DMS114 treated with DMSO at 0.1 percent for 48 hours (cell line): Measurements from ENCODE around the gene RNF157.
A peak's percentile ranks its signal among the peaks of the same experiment; 100 is the strongest.
"Not testable (repeated sequence)": the region's sequence is repeated elsewhere in the genome, so short reads cannot be mapped to it uniquely, and the experiment has no call there.

Source experiments
- DNase-seq: peaks from one replicate; lab custom pipeline; 2025; ENCODE audit not compliant: unreplicated experiment; lab: John Stamatoyannopoulos, UW

RNF157 gene

GRCh38 chr17:76270770-76271668, 30.7 kb upstream of the RNF157 start:
- DNase-seq, result no peak

GRCh38 chr17:76270127-76270592, 29.9 kb upstream of the RNF157 start:
- no peak for DNase-seq

GRCh38 chr17:76268991-76269981, 29.0 kb upstream of the RNF157 start:
- DNase-seq, result no peak

GRCh38 chr17:76268015-76268749, 27.9 kb upstream of the RNF157 start:
- DNase-seq, result no peak

- not testable (repeated sequence) for DNase-seq
These were observed 27.3 kb upstream of the RNF157 start for GRCh38 chr17:76267581-76268001.

GRCh38 chr17:76267051-76267576, 26.8 kb upstream of the RNF157 start:
- DNase-seq, result no peak

- no peak for DNase-seq
These were observed 26.1 kb upstream of the RNF157 start for GRCh38 chr17:76266244-76266938.

GRCh38 chr17:76265624-76266243, 25.4 kb upstream of the RNF157 start:
- no peak for DNase-seq

GRCh38 chr17:76264755-76265623, 24.7 kb upstream of the RNF157 start, which contains the start of gene UBALD2:
TSS of gene UBALD2 (plus strand) at chr17:76265348. CDS start at chr17:76265506, 158 bp downstream.
- peak; percentile 94 for DNase-seq

- no peak for DNase-seq
These were observed 24.1 kb upstream of the RNF157 start for GRCh38 chr17:76264425-76264754.

- no peak for DNase-seq
These were observed 23.6 kb upstream of the RNF157 start for GRCh38 chr17:76263896-76264295.

- no peak for DNase-seq
These were observed 22.5 kb upstream of the RNF157 start for GRCh38 chr17:76262732-76263344.

GRCh38 chr17:76261421-76262215, 21.3 kb upstream of the RNF157 start:
- DNase-seq, result no peak

GRCh38 chr17:76260669-76261068, 20.4 kb upstream of the RNF157 start:
- no peak for DNase-seq

- no peak for DNase-seq
These were observed 19.9 kb upstream of the RNF157 start for GRCh38 chr17:76260220-76260619.

- DNase-seq, result not testable (repeated sequence)
These were observed 16.2 kb upstream of the RNF157 start for GRCh38 chr17:76256430-76257050.
